ENCODE data around the gene PHLDA2.

GRCh38 chr11:2963112-2963754, 34.0 kb upstream of the PHLDA2 start:
- TF ChIP-seq TAF1 (IDR thresholded peaks at IDR 0.05; ENCODE audit: borderline replicate concordance, low read depth, low read length) (no peak), YY1 (IDR thresholded peaks at IDR 0.05; ENCODE audit: low read depth) (no peak), ZBTB33 (IDR thresholded peaks at IDR 0.05; ENCODE audit: borderline replicate concordance, low read depth) (no peak), CTCF (IDR thresholded peaks at IDR 0.05) (no peak), CHD2 (IDR thresholded peaks at IDR 0.05; ENCODE audit: low read length, partially characterized antibody) (no peak), RFX5 (IDR thresholded peaks at IDR 0.05; ENCODE audit: low read length) (no peak), SMC3 (IDR thresholded peaks at IDR 0.05; ENCODE audit: low read depth, low read length) (no peak), JUND (IDR thresholded peaks at IDR 0.05) (no peak), MAX (IDR thresholded peaks at IDR 0.05; ENCODE audit: low read depth) (no peak), POLR2AphosphoS5 (IDR thresholded peaks at IDR 0.05; ENCODE audit: low read depth, low read length) (no peak), USF1 (IDR thresholded peaks at IDR 0.05; ENCODE audit: borderline replicate concordance, low read depth) (no peak), TCF12 (IDR thresholded peaks at IDR 0.05) (no peak), REST (IDR thresholded peaks at IDR 0.05; ENCODE audit: low read depth, low read length) (no peak)
